OCI-LY7 (cell line): Measurements from ENCODE around the gene IL18RAP. TPM values are rescaled to one million over a fixed set of nuclear protein-coding genes. Genes with fewer than 3 reads are reported as not detected.

ENCODE experiments used
- BruUV-seq: library from RNA; stranded (reverse); fragments of 400-500 nt; replicated peaks from 2 replicates; lab custom pipeline; 2021; lab: Mats Ljungman, UMichigan
- CTCF ChIA-PET: fragments of 300-600 bp; sonication (Branson Sonifier 250); formaldehyde crosslinking; loops from one replicate; lab custom pipeline; 2022; ENCODE audit warnings: antibody characterized with exemption; ENCODE audit not compliant: unreplicated experiment; lab: Charles Lee
- POLR2A ChIA-PET: fragments of 300-600 bp; sonication (Branson Sonifier 250); formaldehyde crosslinking; loops from one replicate; lab custom pipeline; 2022; ENCODE audit warnings: antibody characterized with exemption; lab: Charles Lee
- DNase-seq: peaks from one replicate; pipeline ENCODE4 v3.0.0-alpha.2; 2015; ENCODE audit warnings: low spot score
- H2AFZ ChIP-seq: fragments of 200-600 bp; sonication (generic), shearing (Covaris generic); 2 replicates; pipeline ENCODE4 v1.6.1; 2014; ENCODE audit warnings: mild to moderate bottlenecking, antibody characterized with exemption, low read length, moderate library complexity
- H3K27ac ChIP-seq: fragments of 200-600 bp; sonication (generic); 2 replicates; pipeline ENCODE4 v1.5.1; 2014; ENCODE audit warnings: mixed run types, low read depth, mild to moderate bottlenecking, moderate library complexity, low read length, inconsistent platforms; ENCODE audit not compliant: poor library complexity, severe bottlenecking
- H3K36me3 ChIP-seq: fragments of 200-600 bp; sonication (generic); 2 replicates; pipeline ENCODE4 v1.6.1; 2014; ENCODE audit warnings: mild to moderate bottlenecking, antibody characterized with exemption, low read length, moderate library complexity, mixed read lengths; ENCODE audit not compliant: insufficient read depth
- H3K4me1 ChIP-seq: fragments of 200-600 bp; sonication (generic); 2 replicates; pipeline ENCODE4 v1.5.1; 2014; ENCODE audit warnings: mild to moderate bottlenecking, low read length; ENCODE audit not compliant: insufficient read depth, poor library complexity, severe bottlenecking
- H3K4me2 ChIP-seq: fragments of 200-600 bp; sonication (generic); 2 replicates; pipeline ENCODE4 v1.6.1; 2014; ENCODE audit warnings: mild to moderate bottlenecking, low read length
- H3K4me3 ChIP-seq: fragments of 200-600 bp; sonication (generic); 2 replicates; pipeline ENCODE4 v1.5.1; 2014; ENCODE audit warnings: mild to moderate bottlenecking, low read depth, low read length; ENCODE audit not compliant: poor library complexity, severe bottlenecking
- H3K79me2 ChIP-seq: fragments of 200-600 bp; sonication (generic); 2 replicates; pipeline ENCODE4 v1.6.1; 2016; ENCODE audit warnings: low read depth, mild to moderate bottlenecking, low read length, moderate library complexity, mixed read lengths; ENCODE audit not compliant: insufficient read depth
- H3K9me2 ChIP-seq: fragments of 200-600 bp; sonication (generic); 2 replicates; pipeline ENCODE4 v1.6.1; 2016; ENCODE audit warnings: mild to moderate bottlenecking, low read length, mixed read lengths; ENCODE audit not compliant: insufficient read depth
- H3K9me3 ChIP-seq: fragments of 200-600 bp; sonication (generic); 2 replicates; pipeline ENCODE4 v1.6.1; 2014; ENCODE audit warnings: mild to moderate bottlenecking, mixed run types, low read length, mixed read lengths
- H4K20me1 ChIP-seq: fragments of 200-600 bp; sonication (generic); 2 replicates; pipeline ENCODE4 v1.6.1; 2014; ENCODE audit warnings: mild to moderate bottlenecking, antibody characterized with exemption, low read length, moderate library complexity, mixed read lengths; ENCODE audit not compliant: insufficient read depth
- CTCF ChIP-seq: fragments of 200-600 bp; sonication (generic); conservative IDR thresholded peaks from 2 replicates; pipeline ENCODE4 v1.5.1; 2014; ENCODE audit warnings: mild to moderate bottlenecking, antibody characterized with exemption, low read length, moderate library complexity, mixed read lengths
- EZH2phosphoT487 ChIP-seq: fragments of 200-600 bp; sonication (generic); IDR thresholded peaks from 2 replicates; pipeline ENCODE4 v1.6.1; 2018; ENCODE audit warnings: low read depth, borderline replicate concordance, mild to moderate bottlenecking, mixed run types, antibody characterized with exemption, low read length, moderate library complexity, mixed read lengths
- intact Hi-C: fragments of 100-400 bp; cut with micrococcal nuclease; formaldehyde crosslinking; loops from one replicate; pipeline ENCODE4 v1.10.0; 2022; ENCODE audit not compliant: unreplicated experiment
- total RNA-seq, 2 experiments: library from RNA; depleted of rRNA in 1 of 2; stranded (reverse); fragments of >200 nt in 1 of 2; shearing (Covaris generic) in 1 of 2; gene quantifications; 2 replicates each; pipeline ENCODE4 v1.2.3, GENCODE V29; 2014 to 2022

IL18RAP gene
- total RNA-seq, 2 experiments from 2014 or later, result not detected

GRCh38 chr2:102481931-102482330 lies 59.0 kb downstream of the IL18RAP start:
- Histone ChIP-seq H4K20me1 (no peaks in the 10 kb centered on the region), H3K9me2 (no peaks in the 10 kb centered on the region), H3K4me2 (no peak overlapping the region), H2AFZ (no peak overlapping the region), H3K4me1 (no peaks in the 10 kb centered on the region), H3K36me3 (no peaks in the 10 kb centered on the region), H3K79me2 (no peaks in the 10 kb centered on the region), H3K9me3 (no peaks in the 10 kb centered on the region), H3K27ac (no peak overlapping the region), H3K4me3 (no peak overlapping the region)
- intact Hi-C loops, result no loop called here
- ChIA-PET POLR2A (no interaction called here), CTCF (no interaction called here)
- no peak for TF ChIP-seq EZH2phosphoT487
- TF ChIP-seq CTCF, result no peak
- no peak for DNase-seq
- no TSS peak for BruUV-seq

- TF ChIP-seq EZH2phosphoT487 (no peak), CTCF (no peak)
- Histone ChIP-seq H3K36me3 (no peaks in the 10 kb centered on the region), H2AFZ (no peak overlapping the region), H3K4me3 (no peak overlapping the region), H3K27ac (no peak overlapping the region), H3K4me1 (no peaks in the 10 kb centered on the region), H3K4me2 (no peak overlapping the region), H3K9me3 (no peaks in the 10 kb centered on the region), H4K20me1 (no peaks in the 10 kb centered on the region), H3K9me2 (no peaks in the 10 kb centered on the region), H3K79me2 (no peaks in the 10 kb centered on the region)
- BruUV-seq, result no TSS peak
- intact Hi-C loops, result no loop called here
- CTCF ChIA-PET, result no interaction called here
- no peak for DNase-seq
- POLR2A ChIA-PET, result no interaction called here
Measured at GRCh38 chr2:102483086-102483485, 60.1 kb downstream of the IL18RAP start.

- intact Hi-C loops, result no loop called here
- no peak for DNase-seq
- Histone ChIP-seq H3K4me1 (no peaks in the 10 kb centered on the region), H3K9me2 (no peaks in the 10 kb centered on the region), H4K20me1 (no peaks in the 10 kb centered on the region), H3K36me3 (no peaks in the 10 kb centered on the region), H3K4me2 (no peak overlapping the region), H2AFZ (no peak overlapping the region), H3K9me3 (no peaks in the 10 kb centered on the region), H3K79me2 (no peaks in the 10 kb centered on the region), H3K27ac (no peak overlapping the region), H3K4me3 (no peak overlapping the region)
- no TSS peak for BruUV-seq
- ChIA-PET POLR2A (no interaction called here), CTCF (no interaction called here)
- TF ChIP-seq CTCF (no peak), EZH2phosphoT487 (no peak)
Measured at GRCh38 chr2:102484310-102485061, 61.5 kb downstream of the IL18RAP start.
